Epithelial cell of esophagus (primary cell): Measurements from ENCODE around the gene PTPN14.

Experiments used
- DNase-seq: peaks from one replicate; pipeline ENCODE4 v3.0.0; 2010; ENCODE audit warnings: low read depth
- H3K4me3 ChIP-seq: 2 replicates; pipeline ENCODE4 v1.5.1; 2011; ENCODE audit warnings: mild to moderate bottlenecking, low read length, control low read depth
- CTCF ChIP-seq: IDR thresholded peaks from 2 replicates; pipeline ENCODE4 v1.5.1; 2011; ENCODE audit warnings: low read depth, mild to moderate bottlenecking, low read length, control low read depth, inconsistent platforms; ENCODE audit not compliant: insufficient read depth; ENCODE audit errors: missing control alignments

PTPN14 gene

GRCh38 chr1:214567481-214567980, 16.1 kb upstream of the PTPN14 start:
- H3K4me3 ChIP-seq = no peak overlapping the region
- TF ChIP-seq CTCF = no peak
- no peak for DNase-seq

GRCh38 chr1:214566158-214567104, 15.0 kb upstream of the PTPN14 start:
- peak; percentile 84 for DNase-seq
- no peak overlapping the region for H3K4me3 ChIP-seq
- TF ChIP-seq CTCF = no peak

GRCh38 chr1:214565310-214565709, 13.9 kb upstream of the PTPN14 start:
- no peak overlapping the region for H3K4me3 ChIP-seq
- no peak for TF ChIP-seq CTCF
- DNase-seq = no peak

- H3K4me3 ChIP-seq = no peak overlapping the region
- no peak for TF ChIP-seq CTCF
- peak; percentile 68 for DNase-seq
Measured at GRCh38 chr1:214563881-214564280, 12.5 kb upstream of the PTPN14 start.

DNA sequence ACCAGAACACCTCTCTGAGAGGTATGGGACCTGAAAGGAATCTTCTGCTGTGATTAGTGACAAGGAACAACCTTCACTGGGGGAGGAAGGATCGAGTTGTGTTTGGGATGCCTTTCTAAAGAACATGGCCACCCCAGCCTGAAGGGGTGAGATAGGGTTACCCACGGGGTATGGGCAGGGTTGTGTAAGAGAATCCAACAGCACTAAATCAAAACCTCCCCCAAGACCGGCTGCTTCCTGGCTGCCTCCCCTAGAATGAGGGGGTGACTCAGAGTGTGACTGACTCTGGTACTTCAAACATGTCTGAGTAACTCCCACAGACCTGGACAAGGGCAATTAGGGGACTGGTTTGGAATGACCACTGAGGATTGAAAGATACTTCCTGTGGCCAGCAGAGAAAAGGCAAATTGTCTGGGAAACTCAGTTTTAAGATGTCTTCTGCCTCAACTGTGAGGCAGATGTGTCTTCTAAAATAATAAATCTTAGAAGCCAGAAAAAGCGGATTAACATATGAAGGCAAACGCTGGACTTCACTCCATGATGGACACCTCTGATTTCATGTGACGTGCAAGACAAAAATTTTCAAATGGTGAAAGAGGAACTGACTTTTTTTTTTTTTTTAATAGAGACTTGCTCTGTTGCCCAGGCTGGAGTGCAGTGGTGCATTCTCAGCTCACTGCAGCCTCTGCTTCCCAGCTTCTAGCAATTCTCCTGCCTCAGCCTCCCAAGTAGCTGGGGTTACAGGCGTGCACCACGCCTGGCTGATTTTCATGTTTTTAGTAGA, 6.7 kb upstream of the PTPN14 start:
- no peak overlapping the region for H3K4me3 ChIP-seq
- DNase-seq = peak; percentile 86
- no peak for TF ChIP-seq CTCF

GRCh38 chr1:214553142-214553710, 1.8 kb upstream of the PTPN14 start:
- no peak overlapping the region for H3K4me3 ChIP-seq
- no peak for TF ChIP-seq CTCF
- DNase-seq = no peak
